IMR-90 (cell line): ENCODE results near the gene DAAM2. TPM values are rescaled to one million over a fixed set of nuclear protein-coding genes. Genes with fewer than 3 reads are reported as not detected.

Experiments
- ATAC-seq: fragments of 200-7000 bp; cut with Tn5 transposase; 2 replicates; pipeline ENCODE4 v1.9.1; 2020; ENCODE audit warnings: low read depth, mild to moderate bottlenecking, moderate library complexity
- BruUV-seq: library from RNA; stranded (reverse); fragments of 400-500 nt; replicated peaks from 2 replicates; lab custom pipeline; 2021; lab: Mats Ljungman, UMichigan
- CTCF ChIA-PET: fragments of 300-600 bp; formaldehyde crosslinking; extraction: SDS; loops from one replicate; lab custom pipeline; 2021; ENCODE audit warnings: antibody characterized with exemption; lab: Yijun Ruan, JAX
- POLR2A ChIA-PET: fragments of 300-600 bp; sonication (Branson Sonifier 250); formaldehyde crosslinking; loops from one replicate; lab custom pipeline; 2022; ENCODE audit warnings: antibody characterized with exemption; ENCODE audit not compliant: unreplicated experiment; lab: Charles Lee
- DNase-seq: peaks from one replicate; pipeline ENCODE4 v3.0.0; 2013
- H2AFZ ChIP-seq: replicated peaks from 2 replicates; pipeline ENCODE3; 2013; ENCODE audit warnings: low read length, mild to moderate bottlenecking; ENCODE audit not compliant: poor library complexity
- H2AK5ac ChIP-seq: 2 replicates; pipeline ENCODE4 v1.6.1; 2013; ENCODE audit warnings: low read depth, low read length, inconsistent platforms
- H2AK9ac ChIP-seq: replicated peaks from 2 replicates; pipeline ENCODE3; 2013; ENCODE audit warnings: mild to moderate bottlenecking, low read depth, low read length, moderate library complexity; ENCODE audit not compliant: poor library complexity
- H2BK120ac ChIP-seq: 2 replicates; pipeline ENCODE4 v1.6.1; 2013; ENCODE audit warnings: low read depth, low read length, inconsistent platforms
- H2BK15ac ChIP-seq: 3 replicates; pipeline ENCODE4 v1.6.1; 2013; ENCODE audit warnings: low read depth, low read length, inconsistent platforms
- H2BK20ac ChIP-seq: 2 replicates; pipeline ENCODE4 v1.6.1; 2013; ENCODE audit warnings: low read depth, mild to moderate bottlenecking, inconsistent platforms, low read length, moderate library complexity
- H2BK5ac ChIP-seq: 2 replicates; pipeline ENCODE4 v1.6.1; 2013; ENCODE audit warnings: mild to moderate bottlenecking, low read depth, low read length, inconsistent platforms; ENCODE audit not compliant: poor library complexity, severe bottlenecking
- H3K14ac ChIP-seq: replicated peaks from 2 replicates; pipeline ENCODE4 v1.6.1; 2013; ENCODE audit warnings: low read depth, low read length, inconsistent platforms
- H3K18ac ChIP-seq: 2 replicates; pipeline ENCODE4 v1.6.1; 2013; ENCODE audit warnings: low read depth, low read length, control low read depth
- H3K23ac ChIP-seq: 2 replicates; pipeline ENCODE4 v1.6.1; 2013; ENCODE audit warnings: low read depth, low read length, inconsistent platforms
- H3K27ac ChIP-seq: 2 replicates; pipeline ENCODE4 v1.5.1; 2013; ENCODE audit warnings: mild to moderate bottlenecking, control low read depth, low read length; ENCODE audit not compliant: insufficient read depth
- H3K27me3 ChIP-seq: 2 replicates; pipeline ENCODE4 v1.6.1; 2013; ENCODE audit warnings: low read length; ENCODE audit not compliant: control insufficient read depth, insufficient read depth
- H3K36me3 ChIP-seq: 2 replicates; pipeline ENCODE4 v1.6.1; 2013; ENCODE audit warnings: low read length, mixed read lengths; ENCODE audit not compliant: control insufficient read depth, insufficient read depth
- H3K4ac ChIP-seq: 2 replicates; pipeline ENCODE4 v1.6.1; 2013; ENCODE audit warnings: low read depth, low read length, inconsistent platforms
- H3K4me1 ChIP-seq: 2 replicates; pipeline ENCODE4 v1.6.1; 2013; ENCODE audit warnings: low read length, mixed read lengths; ENCODE audit not compliant: control insufficient read depth, insufficient read depth
- H3K4me2 ChIP-seq: 2 replicates; pipeline ENCODE4 v1.6.1; 2013; ENCODE audit warnings: low read depth, mild to moderate bottlenecking, control low read depth, low read length, moderate library complexity
- H3K4me3 ChIP-seq: 2 replicates; pipeline ENCODE4 v1.5.1; 2013; ENCODE audit warnings: low read depth, mild to moderate bottlenecking, control low read depth, low read length, moderate library complexity; ENCODE audit not compliant: insufficient read depth
- H3K56ac ChIP-seq: 2 replicates; pipeline ENCODE4 v1.6.1; 2013; ENCODE audit warnings: low read length, inconsistent platforms; ENCODE audit not compliant: insufficient read depth; ENCODE audit errors: extremely low read depth
- H3K79me1 ChIP-seq, 2 experiments: 2 replicates each; pipeline ENCODE4 v1.6.1; 2013; ENCODE audit warnings: low read length in 2 of 2, inconsistent platforms in 1 of 2, low read depth in 1 of 2
- H3K9ac ChIP-seq: 2 replicates; pipeline ENCODE4 v1.6.1; 2013; ENCODE audit warnings: low read depth, low read length, control low read depth
- H3K9me1 ChIP-seq: 2 replicates; pipeline ENCODE4 v1.6.1; 2013; ENCODE audit warnings: low read length, inconsistent platforms; ENCODE audit not compliant: insufficient read depth
- H3K9me3 ChIP-seq: 2 replicates; pipeline ENCODE4 v1.6.1; 2013; ENCODE audit warnings: low read length; ENCODE audit not compliant: control insufficient read depth, insufficient read depth
- H4K20me1 ChIP-seq: 2 replicates; pipeline ENCODE4 v1.6.1; 2013; ENCODE audit warnings: low read length, inconsistent platforms; ENCODE audit not compliant: insufficient read depth
- H4K5ac ChIP-seq: 2 replicates; pipeline ENCODE4 v1.6.1; 2013; ENCODE audit warnings: mild to moderate bottlenecking, low read depth, low read length, control low read depth
- H4K8ac ChIP-seq, 2 experiments: 2 replicates each; pipeline ENCODE4 v1.6.1; 2013; ENCODE audit warnings: low read depth in 2 of 2, low read length in 2 of 2, control low read depth in 1 of 2, inconsistent platforms in 1 of 2
- H4K91ac ChIP-seq: 2 replicates; pipeline ENCODE4 v1.6.1; 2013; ENCODE audit warnings: low read depth, low read length, inconsistent platforms; ENCODE audit not compliant: insufficient read depth
- MAFK ChIP-seq: IDR thresholded peaks from 2 replicates; pipeline ENCODE4 v1.6.1; 2012; ENCODE audit warnings: low read depth, low read length, improper control_type of control experiment
- MXI1 ChIP-seq: IDR thresholded peaks from 2 replicates; pipeline ENCODE4 v1.6.1; 2012; ENCODE audit warnings: low read depth, mild to moderate bottlenecking, low read length, moderate library complexity, borderline replicate concordance
- RAD21 ChIP-seq: IDR thresholded peaks from 2 replicates; pipeline ENCODE4 v1.6.1; 2012; ENCODE audit warnings: low read length, improper control_type of control experiment
- RFX5 ChIP-seq: IDR thresholded peaks from 2 replicates; pipeline ENCODE4 v1.8.0; 2012; ENCODE audit warnings: low read depth, mild to moderate bottlenecking, low read length, moderate library complexity
- WGBS, 2 experiments: methylation state at CpG; one replicate each; pipeline versions ENCODE4 v1.1.5 to v1.1.7; 2013; ENCODE audit warnings: missing lambda C conversion rate in 2 of 2; ENCODE audit not compliant: insufficient read length in 1 of 2; ENCODE audit errors: extremely low coverage in 2 of 2; 5-methylcytosine and 5-hydroxymethylcytosine counted together
- dilution Hi-C: fragments of 300-500 bp; cut with HindIII; formaldehyde crosslinking; loops from one replicate; pipeline ENCODE4 v1.14.3; 2018; ENCODE audit warnings: low sequenced_read_pairs; ENCODE audit not compliant: unreplicated experiment
- in situ Hi-C: fragments of 300-500 bp; cut with MboI; formaldehyde crosslinking; loops from 3 replicates; pipeline ENCODE4 v1.14.3; 2019; ENCODE audit warnings: low sequenced_read_pairs, inconsistent platforms, mixed read lengths
- intact Hi-C: fragments of 100-400 bp; cut with micrococcal nuclease; formaldehyde crosslinking; loops from 2 replicates; pipeline ENCODE4 v1.10.0; 2022
- polyA plus RNA-seq, 3 experiments: library from polyadenylated mRNA; depleted of rRNA; stranded (reverse); fragments of >200 nt; gene quantifications; 2 replicates each; pipeline ENCODE4 v1.2.3, GENCODE V29; 2012; ENCODE audit warnings: low replicate concordance in 1 of 3
- total RNA-seq: library from RNA; depleted of rRNA; stranded (reverse); fragments of >200 nt; gene quantifications from 2 replicates; pipeline ENCODE4 v1.2.3, GENCODE V29; 2012

The DAAM2 gene
- total and polyA plus RNA-seq, 2 of the 4 experiments (the other 2 are of a cell fraction) = 11.2 to 12.9 TPM

DNA sequence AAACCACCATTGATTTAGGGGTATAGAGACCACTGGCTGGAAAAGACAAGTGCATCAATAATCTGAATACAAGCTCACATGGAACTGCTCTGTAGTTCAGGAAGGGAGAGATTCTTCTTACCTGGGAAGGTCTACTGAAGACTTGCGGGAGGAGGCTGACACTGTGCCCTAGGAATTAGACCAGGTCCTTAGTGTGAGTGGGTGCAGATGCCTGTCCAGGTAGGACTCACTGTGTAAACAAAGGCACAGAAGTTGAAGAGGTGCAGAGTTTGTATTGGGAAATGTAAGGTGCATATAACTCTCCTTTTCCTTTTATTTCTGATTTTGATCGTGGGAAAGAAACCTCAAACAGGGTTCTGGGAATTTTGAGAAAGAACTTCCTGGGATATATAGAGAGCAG, 66.8 kb downstream of the DAAM2 start:
- Histone ChIP-seq H3K27ac (no peak overlapping the region), H3K56ac (no peak overlapping the region), H2BK5ac (no peak overlapping the region), H4K8ac (no peak overlapping the region), H3K4me3 (no peak overlapping the region), H3K9me1 (no peaks in the 10 kb centered on the region; the same call in 1 of the 2 replicates), H4K5ac (no peak overlapping the region), H3K36me3 (peaks cover 14% of the 10 kb centered on the region; the same call in 1 of the 2 replicates), H3K79me1 (no peaks in the 10 kb centered on the region), H4K20me1 (no peaks in the 10 kb centered on the region), H3K14ac (no peak overlapping the region), H2BK120ac (no peak overlapping the region), H2AK5ac (no peak overlapping the region), H3K27me3 (no peaks in the 10 kb centered on the region), H3K9me3 (no peaks in the 10 kb centered on the region), H3K23ac (no peak overlapping the region), H3K18ac (no peak overlapping the region), H4K91ac (no peak overlapping the region), H3K4me2 (no peak overlapping the region), H3K9ac (no peak overlapping the region), H2AFZ (no peak overlapping the region), H2BK15ac (no peak overlapping the region), H2AK9ac (no peak overlapping the region), H3K4me1 (peaks cover 6% of the 10 kb centered on the region), H2BK20ac (no peak overlapping the region), H3K4ac (no peak overlapping the region)
- dilution Hi-C loops (no loop called here), in situ Hi-C loops (no loop called here), intact Hi-C loops (no loop called here)
- ATAC-seq = no peak
- ChIA-PET CTCF (no interaction called here), POLR2A (no interaction called here)
- TF ChIP-seq MXI1 (no peak), RAD21 (no peak), RFX5 (no peak), MAFK (no peak)
- no CpG with 5 or more reads among the region's 2 CpGs for WGBS, 2 experiments
- DNase-seq = no peak
- BruUV-seq = no TSS peak
